K562 (cell line): Measurements from ENCODE around the gene TSGA10IP. TPM values are rescaled to one million over a fixed set of nuclear protein-coding genes. Genes with fewer than 3 reads are reported as not detected.

ENCODE experiments used
- BRD4 ChIP-seq: fragments of 200-600 bp; sonication (generic); IDR thresholded peaks from 2 replicates; pipeline ENCODE4 v1.6.1; 2017; ENCODE audit warnings: inconsistent platforms
- CHD1 ChIP-seq: fragments of 200-600 bp; sonication (generic); IDR thresholded peaks from one replicate; pipeline ENCODE4 v1.6.1; 2012; ENCODE audit warnings: mild to moderate bottlenecking, moderate library complexity, low read length, inconsistent platforms
- CHD2 ChIP-seq: IDR thresholded peaks from 2 replicates; pipeline ENCODE4 v1.6.1; 2011; ENCODE audit warnings: low read depth, low read length
- FOS ChIP-seq: IDR thresholded peaks from 3 replicates; pipeline ENCODE4 v1.6.1; 2011; ENCODE audit not compliant: insufficient read length; ENCODE audit errors: extremely low read depth
- GATAD2B ChIP-seq: fragments of 450-650 bp; IDR thresholded peaks from 2 replicates; pipeline ENCODE4 v1.6.1; 2017; ENCODE audit warnings: mild to moderate bottlenecking, borderline replicate concordance
- HBP1 ChIP-seq: fragments of 450-650 bp; formaldehyde crosslinking; IDR thresholded peaks from 2 replicates; pipeline ENCODE4 v1.4.0; 2022; ENCODE audit warnings: missing genetic modification characterization
- IRF1 ChIP-seq: sonication (generic); formaldehyde crosslinking; IDR thresholded peaks from 2 replicates; pipeline ENCODE4 v1.8.0; 2022; ENCODE audit warnings: missing genetic modification reagents, mild to moderate bottlenecking, borderline replicate concordance
- KLF13 ChIP-seq: fragments of 450-650 bp; IDR thresholded peaks from 2 replicates; pipeline ENCODE4 v1.6.1; 2016; ENCODE audit warnings: missing genetic modification characterization, low read depth, mild to moderate bottlenecking, missing compliant biosample characterization, moderate library complexity, borderline replicate concordance
- MCM2 ChIP-seq: fragments of 450-650 bp; IDR thresholded peaks from 2 replicates; pipeline ENCODE4 v1.6.1; 2017; ENCODE audit warnings: low read depth, mild to moderate bottlenecking
- MCM3 ChIP-seq: fragments of 450-650 bp; IDR thresholded peaks from 2 replicates; pipeline ENCODE4 v1.6.1; 2016
- MED1 ChIP-seq: sonication (generic); formaldehyde crosslinking; IDR thresholded peaks from 2 replicates; pipeline ENCODE4 v1.8.1; 2023; ENCODE audit warnings: missing genetic modification reagents, borderline replicate concordance
- MTA2 ChIP-seq: fragments of 450-650 bp; IDR thresholded peaks from 2 replicates; pipeline ENCODE4 v1.6.1; 2016; ENCODE audit warnings: low read depth
- NFE2 ChIP-seq: IDR thresholded peaks from 2 replicates; pipeline ENCODE4 v1.6.1; 2014; ENCODE audit warnings: antibody characterized with exemption, low read depth
- NFYB ChIP-seq: IDR thresholded peaks from 2 replicates; pipeline ENCODE4 v1.6.1; 2011; ENCODE audit warnings: mild to moderate bottlenecking, moderate library complexity; ENCODE audit not compliant: insufficient read length; ENCODE audit errors: extremely low read depth
- PBX2 ChIP-seq, 2 experiments: IDR thresholded peaks in 1 of 2; conservative IDR thresholded peaks in 1 of 2; 2 replicates each; pipeline ENCODE4 v1.6.1; 2016; ENCODE audit warnings: low read depth in 2 of 2, mild to moderate bottlenecking in 1 of 2, missing compliant biosample characterization in 1 of 2, missing genetic modification characterization in 1 of 2, moderate library complexity in 1 of 2
- RBM22 ChIP-seq: fragments of 200-400 bp; formaldehyde crosslinking; IDR thresholded peaks from 2 replicates; pipeline ENCODE4 v1.6.1; 2018; ENCODE audit warnings: low read length, low read depth; ENCODE audit not compliant: poor library complexity, severe bottlenecking
- RUNX1 ChIP-seq: sonication (generic); IDR thresholded peaks from 2 replicates; pipeline ENCODE4 v1.6.1; 2016; ENCODE audit warnings: antibody characterized with exemption, low read depth
- SIRT6 ChIP-seq: IDR thresholded peaks from one replicate; pipeline ENCODE4 v1.6.1; 2012; ENCODE audit warnings: low read depth, mild to moderate bottlenecking, control low read depth, inconsistent platforms, low read length, moderate library complexity
- TAF15 ChIP-seq: fragments of 200-400 bp; formaldehyde crosslinking; IDR thresholded peaks from 2 replicates; pipeline ENCODE4 v1.6.1; 2017; ENCODE audit warnings: mild to moderate bottlenecking, low read depth, low read length, moderate library complexity
- TCF7L2 ChIP-seq: fragments of 150-350 bp; IDR thresholded peaks from 2 replicates; pipeline ENCODE4 v1.6.1; 2016; ENCODE audit warnings: low read depth, mild to moderate bottlenecking, low read length, moderate library complexity
- TRIM24 ChIP-seq, 2 experiments: fragments of 450-650 bp; IDR thresholded peaks; 2 replicates each; pipeline ENCODE4 v1.6.1; 2016
- ZKSCAN8 ChIP-seq: fragments of 200-800 bp; sonication (Bioruptor generic); IDR thresholded peaks from 2 replicates; pipeline ENCODE4 v1.6.1; 2016; ENCODE audit warnings: missing genetic modification characterization, missing compliant biosample characterization
- ZNF124 ChIP-seq: sonication (generic); formaldehyde crosslinking; IDR thresholded peaks from 2 replicates; pipeline ENCODE4 v1.8.1; 2022; ENCODE audit warnings: missing genetic modification reagents
- ZNF75A ChIP-seq: fragments of 450-650 bp; formaldehyde crosslinking; IDR thresholded peaks from 2 replicates; pipeline ENCODE4 v1.4.0; 2020; ENCODE audit warnings: mild to moderate bottlenecking
- ZSCAN29 ChIP-seq: fragments of 450-650 bp; IDR thresholded peaks from 2 replicates; pipeline ENCODE4 v1.6.1; 2017
- polyA plus RNA-seq, 8 experiments: library from polyadenylated mRNA; depleted of rRNA in 4 of 8; stranded (reverse) in 5 of 8; unstranded in 3 of 8; fragments of >200 nt; fragmentation: Nextera tagmentation in 2 of 8; fragmentation: Illumina TruSeq in 1 of 8; extraction: Ambion mirVana in 2 of 8; extraction: Trizol in 1 of 8; gene quantifications; 2 replicates each; pipeline versions ENCODE4 v1.2.1 to v1.2.3, GENCODE V29; 2011 to 2014; ENCODE audit warnings: inconsistent platforms in 1 of 8, missing spikeins in 1 of 8
- total RNA-seq, 7 experiments: library from RNA; depleted of rRNA in 6 of 7; stranded (reverse); fragments of >200 nt in 6 of 7; fragmentation: Illumina TruSeq in 2 of 7; extraction: Trizol in 2 of 7; gene quantifications; 2 replicates each; pipeline versions ENCODE4 v1.2.1 to v1.2.3, GENCODE V29; 2011 to 2021; ENCODE audit warnings: low replicate concordance in 1 of 7

Gene TSGA10IP
- total and polyA plus RNA-seq, 9 of the 15 experiments (the other 6 are each of a cell fraction or from before 2014, with no cell fraction given), result not detected

DNA sequence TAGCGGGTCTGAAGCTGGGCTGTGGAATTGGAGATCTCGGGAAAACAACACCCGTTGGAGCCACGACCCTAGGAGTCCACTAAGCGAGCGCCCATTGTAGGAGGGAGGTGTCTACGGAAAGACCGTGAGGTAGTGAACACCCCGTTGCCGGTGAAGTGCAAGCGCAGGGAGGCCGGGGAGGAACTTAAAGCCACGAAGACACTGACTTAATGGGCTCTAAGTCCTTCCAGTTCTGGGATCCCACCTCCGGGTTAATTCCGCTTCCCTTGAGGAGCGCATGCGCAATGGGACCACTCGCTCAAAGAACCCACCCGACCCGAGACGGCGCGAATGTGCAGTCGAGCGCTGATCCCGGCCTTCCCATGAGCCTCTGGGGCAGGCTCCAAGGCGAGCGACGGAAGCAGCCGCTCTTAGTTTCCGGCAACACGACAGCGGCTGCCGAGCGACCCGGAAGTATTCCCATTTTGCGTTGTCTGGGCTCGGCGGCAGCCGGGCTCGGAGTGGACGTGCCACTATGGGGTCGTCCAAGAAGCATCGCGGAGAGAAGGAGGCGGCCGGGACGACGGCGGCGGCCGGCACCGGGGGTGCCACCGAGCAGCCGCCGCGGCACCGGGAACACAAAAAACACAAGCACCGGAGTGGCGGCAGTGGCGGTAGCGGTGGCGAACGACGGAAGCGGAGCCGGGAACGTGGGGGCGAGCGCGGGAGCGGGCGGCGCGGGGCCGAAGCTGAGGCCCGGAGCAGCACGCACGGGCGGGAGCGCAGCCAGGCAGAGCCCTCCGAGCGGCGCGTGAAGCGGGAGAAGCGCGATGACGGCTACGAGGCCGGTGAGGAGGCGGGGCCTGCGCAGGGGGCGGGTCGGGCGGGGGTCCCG lies 16.2 kb downstream of the TSGA10IP start, which contains the start of gene SART1 (continued):
- TF ChIP-seq SIRT6 (no peak), MCM2 (no peak), BRD4 (peak; percentile 72; the same call in 1 of the 2 replicates), CHD1 (peak; percentile 92), CHD2 (0 out of 2 replicates have a peak, but pooled peaks have one; percentile 14), RUNX1 (no peak), TAF15 (no peak), ZKSCAN8 (CRISPR knock-in tag) (no peak), ZSCAN29 (no peak), HBP1 (CRISPR knock-in tag) (peak; percentile 18; the same call in 1 of the 2 replicates), NFYB (no peak), FOS (no peak), ZNF124 (no peak), TRIM24 (IDR thresholded peaks at IDR 0.05) (0 out of 4 replicates have a peak, but pooled peaks of 1 of the 2 experiments have one; percentile 23), GATAD2B (no peak), MTA2 (peak; percentile 45; the same call in 1 of the 2 replicates), MED1 (CRISPR knock-in tag) (no peak), TCF7L2 (no peak; the same call in 1 of the 2 replicates), IRF1 (CRISPR knock-in tag) (no peak), ZNF75A (CRISPR knock-in tag) (peak; percentile 59; the same call in 1 of the 2 replicates), KLF13 (tag) (no peak; the same call in 1 of the 2 replicates), RBM22 (no peak), NFE2 (0 out of 2 replicates have a peak, but pooled peaks have one; percentile 32), PBX2 (CRISPR knock-in tag; IDR thresholded peaks at IDR 0.05; ENCODE audit: low read depth) (no peak), PBX2 (tag; conservative IDR thresholded peaks at IDR 0.05; ENCODE audit: low read depth) (no peak), MCM3 (no peak)
